Mesodermal cell (in vitro differentiated cells): ENCODE data around the gene SUFU. TPM values are rescaled to one million over a fixed set of nuclear protein-coding genes. Genes with fewer than 3 reads are reported as not detected.
"Not testable (repeated sequence)": the region's sequence is repeated elsewhere in the genome, so short reads cannot be mapped to it uniquely, and the experiment has no call there.

ENCODE experiments used
- H3K27ac ChIP-seq: 2 replicates; pipeline ENCODE4 v1.7.0; 2013; ENCODE audit warnings: mild to moderate bottlenecking, low read depth, low read length, moderate library complexity; ENCODE audit not compliant: severe bottlenecking
- H3K36me3 ChIP-seq: 2 replicates; pipeline ENCODE4 v1.7.1; 2013; ENCODE audit warnings: mild to moderate bottlenecking, low read length, moderate library complexity; ENCODE audit not compliant: control insufficient read depth, insufficient read depth
- H3K4me1 ChIP-seq: one replicate; pipeline ENCODE4 v1.7.1; 2013; ENCODE audit warnings: mild to moderate bottlenecking, low read length; ENCODE audit not compliant: insufficient read depth, control insufficient read depth, poor library complexity, severe bottlenecking
- H3K4me3 ChIP-seq: 2 replicates; pipeline ENCODE4 v1.7.0; 2013; ENCODE audit warnings: low read length, control low read depth, mild to moderate bottlenecking; ENCODE audit not compliant: insufficient read depth, poor library complexity, severe bottlenecking; ENCODE audit errors: extremely low read depth
- H3K9me3 ChIP-seq: 2 replicates; pipeline ENCODE4 v1.7.1; 2013; ENCODE audit warnings: mild to moderate bottlenecking, low read length, moderate library complexity; ENCODE audit not compliant: control insufficient read depth
- WGBS, 2 experiments: methylation state at CpG; one replicate each; pipeline ENCODE4 v1.1.5; 2013; ENCODE audit warnings: missing lambda C conversion rate in 2 of 2; ENCODE audit not compliant: insufficient coverage in 2 of 2; 5-methylcytosine and 5-hydroxymethylcytosine counted together
- polyA plus RNA-seq, 2 experiments: library from polyadenylated mRNA; stranded (reverse); fragments of 50-300 nt; gene quantifications; one replicate each; pipeline ENCODE4 v1.2.3, GENCODE V29; 2013

Gene SUFU
- 32.1 TPM for polyA plus RNA-seq (2013, experiment 1 of 2)
- 24.5 TPM for polyA plus RNA-seq (2013, experiment 2 of 2)

DNA sequence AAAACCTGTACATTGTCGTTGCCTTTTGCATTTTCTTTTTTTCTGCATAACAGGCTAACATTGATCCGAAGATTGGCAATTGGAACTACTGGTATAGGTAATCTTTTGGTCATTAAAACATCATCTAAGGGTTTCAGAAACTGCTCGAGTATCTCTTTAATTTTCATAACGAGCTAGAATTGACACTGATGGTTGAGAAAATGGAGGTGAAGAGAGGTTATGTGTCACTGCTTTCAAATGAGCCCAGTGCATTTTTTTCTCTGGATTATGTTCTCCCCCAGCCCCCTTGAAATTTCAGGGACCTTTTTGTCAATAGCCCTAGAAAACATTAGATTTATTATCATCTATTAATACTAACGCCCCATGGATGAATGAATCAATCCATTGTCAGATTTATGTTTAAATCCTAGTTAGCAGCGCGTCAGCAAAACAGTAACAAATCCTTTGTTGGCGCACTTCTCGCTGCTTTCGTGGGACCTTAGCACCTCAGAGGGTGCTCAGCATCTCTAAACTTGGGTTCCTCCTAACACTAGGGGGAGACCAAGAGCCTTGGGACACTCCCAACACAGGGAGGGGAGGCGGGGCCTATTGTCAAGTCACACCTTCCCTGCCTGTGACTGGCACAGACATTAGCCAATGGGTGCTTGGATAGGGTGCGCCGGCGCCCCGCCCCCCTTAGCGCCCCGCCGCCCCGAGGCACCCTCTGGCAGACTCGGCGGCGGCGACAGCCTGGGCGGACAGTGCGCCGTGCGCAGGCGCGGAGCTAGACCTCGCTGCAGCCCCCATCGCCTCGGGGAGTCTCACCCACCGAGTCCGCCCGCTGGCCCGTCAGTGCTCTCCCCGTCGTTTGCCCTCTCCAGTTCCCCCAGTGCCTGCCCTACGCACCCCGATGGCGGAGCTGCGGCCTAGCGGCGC lies at the start of gene SUFU:
TSS of gene SUFU (plus strand) at position 709 of the 915 bp plus-strand sequence. CDS start at position 890, 181 bp downstream.
- H3K4me1 ChIP-seq = peaks cover 9% of the 10 kb centered on the region
- no peaks in the 10 kb centered on the region for H3K9me3 ChIP-seq
- H3K4me3 ChIP-seq = peak within 1 kb of the TSS; percentile 82
- 0 to 4% methylated on average over 25 to 32 of the region's 44 CpGs for WGBS, 2 experiments
- H3K36me3 ChIP-seq = peaks cover 36% of the 10 kb centered on the region
- peak within 1 kb of the TSS; percentile 82 for H3K27ac ChIP-seq

DNA sequence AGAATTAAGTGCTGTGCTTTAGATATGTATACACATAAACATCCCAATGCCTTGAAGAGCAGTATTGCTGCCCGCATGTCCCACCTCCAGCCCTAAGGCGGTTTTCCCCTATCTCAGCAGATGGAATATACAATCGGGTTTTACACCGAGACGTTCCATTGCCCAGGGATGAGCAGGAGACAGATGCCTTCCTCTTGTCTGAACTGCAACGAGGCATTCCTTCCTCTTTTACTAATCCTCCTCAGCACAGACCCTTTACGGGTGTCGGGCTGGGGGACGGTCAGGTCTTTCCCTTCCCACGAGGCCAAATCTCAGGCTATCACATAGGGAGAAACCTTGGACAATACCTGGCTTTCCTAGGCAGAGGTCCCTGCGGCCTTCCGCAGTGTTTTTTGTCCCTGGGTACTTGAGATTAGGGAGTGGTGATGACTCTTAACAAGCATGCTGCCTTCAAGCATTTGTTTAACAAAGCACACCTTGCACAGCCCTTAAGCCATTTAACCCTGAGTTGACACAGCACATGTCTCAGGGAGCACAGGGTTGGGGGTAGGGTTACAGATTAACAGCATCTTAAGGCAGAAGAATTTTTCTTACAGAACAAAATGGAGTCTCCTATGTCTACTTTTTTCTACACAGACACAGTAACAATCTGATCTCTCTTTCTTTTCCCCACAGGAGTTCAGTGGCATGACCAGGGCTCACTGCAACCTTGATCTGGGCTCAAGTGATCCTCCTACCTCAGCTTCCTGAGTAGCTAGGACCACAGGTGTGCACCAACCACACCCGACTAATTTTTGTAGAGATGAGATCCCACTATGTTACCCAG lies 48.9 kb upstream of the SUFU start:
- H3K9me3 ChIP-seq, H3K4me3 ChIP-seq, H3K27ac ChIP-seq, H3K36me3 ChIP-seq: not testable (repeated sequence)
- peaks cover 30% of the 10 kb centered on the region for H3K4me1 ChIP-seq
- 69 to 82% methylated on average over 8 to 11 of the region's 13 CpGs for WGBS, 2 experiments

- Histone ChIP-seq H3K4me3 (no peak overlapping the region), H3K27ac (peak overlapping the region; percentile 63), H3K36me3 (no peaks in the 10 kb centered on the region), H3K9me3 (no peaks in the 10 kb centered on the region), H3K4me1 (peaks cover 30% of the 10 kb centered on the region)
- WGBS, 2 experiments = 67 to 84% methylated on average over 5 to 6 of the region's 7 CpGs
Measured at GRCh38 chr10:102455893-102456471, 47.8 kb upstream of the SUFU start.

DNA sequence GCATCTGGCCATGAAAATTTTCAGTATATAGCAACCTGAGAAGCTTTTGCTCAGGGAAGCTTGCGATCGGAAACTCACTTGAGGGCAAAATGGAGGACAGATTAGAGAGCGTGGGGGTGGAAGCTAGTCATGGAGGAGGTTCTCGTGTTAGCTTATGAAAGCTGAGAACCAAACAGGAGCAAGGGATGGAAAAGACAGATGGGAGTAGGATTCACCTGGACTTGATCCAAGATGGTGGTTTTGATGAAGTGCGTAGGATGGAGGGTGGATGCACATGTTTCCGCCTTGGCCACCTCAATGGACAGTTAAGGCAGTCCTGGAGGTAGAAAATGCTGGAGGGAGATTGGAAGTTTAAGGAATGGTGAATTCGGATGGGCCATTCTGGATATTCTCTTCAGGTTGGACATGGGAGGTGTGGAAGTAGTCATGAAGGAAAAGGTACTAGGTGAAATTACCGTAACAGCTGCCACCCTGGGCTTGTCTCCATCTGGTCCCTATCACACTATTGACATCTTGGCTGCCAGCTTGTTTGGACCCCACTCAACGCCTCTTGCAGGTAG lies 46.1 kb upstream of the SUFU start:
- no peak overlapping the region for H3K27ac ChIP-seq
- 97% methylated on average over 8 of the region's 9 CpGs for WGBS, 2 experiments

DNA sequence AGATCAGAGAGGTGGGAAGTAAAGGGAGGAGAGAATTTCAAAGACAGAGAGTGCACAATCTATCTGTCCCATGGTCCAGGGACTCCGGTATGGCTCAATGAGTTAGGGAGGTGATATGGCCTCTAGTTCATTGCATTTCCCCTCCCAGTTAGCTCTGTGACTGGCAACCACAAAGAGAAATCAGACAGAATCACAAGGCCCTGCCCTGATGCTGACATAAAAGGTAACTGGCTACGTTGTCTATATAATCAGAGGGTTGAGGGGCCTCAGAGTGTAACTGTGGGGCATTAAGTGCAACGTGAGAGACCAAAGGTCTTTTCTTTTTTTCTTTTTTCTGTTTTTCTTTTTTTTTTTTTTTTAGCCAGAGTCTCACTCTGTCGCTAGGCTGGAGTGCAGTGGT lies 45.1 kb upstream of the SUFU start:
- Histone ChIP-seq H3K4me3 (no peak overlapping the region), H3K9me3 (no peaks in the 10 kb centered on the region), H3K4me1 (peaks cover 20% of the 10 kb centered on the region), H3K36me3 (no peaks in the 10 kb centered on the region), H3K27ac (no peak overlapping the region)
- 82 to 100% methylated on average over 1 to 2 of the region's 4 CpGs for WGBS, 2 experiments

More for the DNA sequence above, 46.1 kb upstream of the SUFU start:
- H3K4me3 ChIP-seq = no peak overlapping the region
- peaks cover 27% of the 10 kb centered on the region for H3K4me1 ChIP-seq
- no peaks in the 10 kb centered on the region for H3K9me3 ChIP-seq
- H3K36me3 ChIP-seq = no peaks in the 10 kb centered on the region

DNA sequence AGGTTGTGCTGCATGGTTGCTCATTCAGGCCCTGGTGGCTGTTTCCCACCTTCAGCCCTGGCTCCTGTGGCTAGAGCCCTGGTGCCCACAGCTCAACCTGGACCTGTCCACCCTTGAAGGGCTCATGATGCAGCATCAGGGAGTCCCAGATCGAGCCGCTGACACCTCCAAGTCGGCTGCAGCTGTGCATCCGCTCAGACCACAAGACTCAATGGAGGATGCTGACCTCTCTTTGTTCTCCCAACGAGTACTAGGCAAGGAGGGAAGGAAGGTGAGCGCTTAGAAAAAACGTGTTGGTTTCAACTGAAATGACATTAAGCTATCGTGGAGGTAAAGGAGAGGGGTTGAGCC lies 43.0 kb upstream of the SUFU start:
- Histone ChIP-seq H3K36me3 (no peaks in the 10 kb centered on the region), H3K4me3 (peak overlapping the region; percentile 47), H3K9me3 (no peaks in the 10 kb centered on the region), H3K4me1 (peaks cover 8% of the 10 kb centered on the region), H3K27ac (no peak overlapping the region)
- 63 to 66% methylated on average over 8 of the region's 8 CpGs for WGBS, 2 experiments

DNA sequence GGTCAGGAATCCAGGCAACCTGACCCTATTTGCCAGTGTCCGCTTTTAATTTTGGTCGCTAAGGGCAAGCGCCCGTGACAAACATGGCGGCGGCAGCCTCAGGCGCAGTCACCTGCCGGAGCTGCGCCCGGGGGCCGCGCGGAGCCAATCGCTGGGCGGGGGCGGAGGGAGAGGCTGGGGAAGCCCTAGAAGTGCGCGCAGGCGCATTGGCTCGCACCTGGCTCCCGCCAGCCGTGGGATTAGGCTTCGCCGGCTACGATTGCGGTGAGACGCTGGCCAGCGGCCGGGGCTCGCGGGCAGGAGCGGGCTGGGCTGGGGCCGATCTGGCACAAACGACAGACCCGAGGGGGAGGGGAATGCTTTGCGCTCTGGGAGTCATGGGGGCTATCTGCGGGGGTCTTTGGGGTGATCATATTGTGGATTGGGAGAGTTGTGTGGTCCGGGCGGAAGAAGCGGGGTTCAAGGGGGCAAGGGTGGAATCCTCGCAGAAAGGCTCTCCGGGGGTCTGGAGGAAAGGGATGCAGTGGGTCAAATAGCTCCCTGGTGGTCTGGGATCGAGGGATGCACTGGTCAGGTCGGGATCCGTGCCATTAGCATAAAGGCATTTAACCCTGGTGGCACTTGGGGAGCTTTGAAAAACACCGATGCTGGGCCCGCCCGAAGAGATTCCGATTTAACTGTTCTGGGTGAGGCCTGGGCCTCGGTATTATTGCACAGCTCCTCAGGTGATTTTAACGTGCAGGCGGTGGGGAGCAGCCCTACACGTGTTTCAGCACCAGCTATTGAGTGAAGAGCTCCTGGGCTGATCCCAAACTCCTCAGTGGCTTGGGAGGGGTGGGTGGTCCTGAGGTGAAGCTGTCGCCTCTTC lies 42.4 kb upstream of the SUFU start:
- 1% methylated on average over 35 to 53 of the region's 54 CpGs for WGBS, 2 experiments

GRCh38 chr10:102462512-102463054 lies 41.2 kb upstream of the SUFU start:
- H3K9me3 ChIP-seq = no peaks in the 10 kb centered on the region

More for the DNA sequence above, 42.4 kb upstream of the SUFU start:
- no peak overlapping the region for H3K27ac ChIP-seq
- no peaks in the 10 kb centered on the region for H3K36me3 ChIP-seq
- no peaks in the 10 kb centered on the region for H3K9me3 ChIP-seq
- peaks cover 5% of the 10 kb centered on the region for H3K4me1 ChIP-seq
- peak overlapping the region; percentile 47 for H3K4me3 ChIP-seq

GRCh38 chr10:102463983-102464382 lies 39.8 kb upstream of the SUFU start:
- H3K36me3 ChIP-seq = no peaks in the 10 kb centered on the region
- no peak overlapping the region for H3K4me3 ChIP-seq
- H3K27ac ChIP-seq = no peak overlapping the region
- peaks cover 3% of the 10 kb centered on the region for H3K4me1 ChIP-seq
- WGBS, 2 experiments = 91 to 95% methylated on average over 8 to 10 of the region's 10 CpGs
- no peaks in the 10 kb centered on the region for H3K9me3 ChIP-seq

More at GRCh38 chr10:102462512-102463054, 41.2 kb upstream of the SUFU start:
- peaks cover 3% of the 10 kb centered on the region for H3K4me1 ChIP-seq
- H3K36me3 ChIP-seq = no peaks in the 10 kb centered on the region
- WGBS, 2 experiments = 57 to 75% methylated on average over 4 to 5 of the region's 6 CpGs
- no peak overlapping the region for H3K27ac ChIP-seq
- H3K4me3 ChIP-seq = no peak overlapping the region
